ENCODE data around the gene CTU2.

CTU2 gene

DNA sequence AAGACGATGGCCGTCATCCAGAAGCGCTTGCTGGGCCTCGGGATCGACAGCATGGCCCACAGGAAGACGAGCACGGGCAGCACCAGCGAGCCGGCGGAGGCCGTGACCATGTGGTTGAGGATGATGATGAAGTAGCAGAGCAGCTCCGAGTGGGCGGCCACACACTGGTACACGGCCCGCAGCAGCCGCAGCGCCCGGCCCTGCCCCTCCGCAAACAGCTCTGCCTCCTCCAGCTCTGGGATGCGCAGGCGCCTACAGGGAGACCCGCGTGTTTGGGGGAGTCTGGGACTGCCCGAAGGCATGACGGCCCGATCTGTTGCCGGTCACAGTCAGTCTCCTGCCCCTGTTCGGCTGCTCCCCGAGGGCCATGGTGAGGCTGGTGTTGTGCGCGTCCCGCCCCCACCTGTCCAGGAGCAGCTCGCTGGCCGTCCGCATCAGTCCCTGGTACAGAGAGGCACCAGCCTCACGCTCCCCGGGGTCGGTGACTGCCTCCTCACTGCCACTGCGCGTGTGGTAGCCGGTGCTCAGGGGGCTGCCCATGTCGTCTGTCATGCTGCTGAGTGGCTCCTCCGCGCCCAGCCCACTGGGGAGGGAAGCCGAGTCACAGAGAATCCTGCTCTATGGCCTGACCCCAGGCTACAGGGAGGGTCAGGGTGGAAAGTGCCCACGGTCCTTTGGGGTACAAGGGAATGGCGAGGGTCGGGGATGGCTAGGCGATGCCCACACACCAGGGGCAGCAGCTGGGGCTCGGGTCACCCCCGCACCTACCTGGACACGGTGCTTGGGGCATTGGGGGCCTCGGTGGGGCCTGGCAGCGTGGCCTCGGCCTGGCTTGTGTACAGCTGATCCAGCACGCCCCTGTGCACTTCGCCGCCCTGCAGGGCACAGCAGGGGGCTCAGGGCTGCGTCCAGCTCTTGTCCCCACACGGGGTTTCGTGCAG is 15.8 kb downstream of the CTU2 start:
- no peak for DNase-seq
- Mint-ChIP-seq H3K4me1 (no peaks in the 10 kb centered on the region), H3K27ac (no peak overlapping the region), H3K4me3 (no peak overlapping the region), H3K9me3 (no peaks in the 10 kb centered on the region), H3K36me3 (ENCODE audit: low read depth) (peaks cover 12% of the 10 kb centered on the region), H3K27me3 (no peaks in the 10 kb centered on the region)
- no peak for ATAC-seq

DNA sequence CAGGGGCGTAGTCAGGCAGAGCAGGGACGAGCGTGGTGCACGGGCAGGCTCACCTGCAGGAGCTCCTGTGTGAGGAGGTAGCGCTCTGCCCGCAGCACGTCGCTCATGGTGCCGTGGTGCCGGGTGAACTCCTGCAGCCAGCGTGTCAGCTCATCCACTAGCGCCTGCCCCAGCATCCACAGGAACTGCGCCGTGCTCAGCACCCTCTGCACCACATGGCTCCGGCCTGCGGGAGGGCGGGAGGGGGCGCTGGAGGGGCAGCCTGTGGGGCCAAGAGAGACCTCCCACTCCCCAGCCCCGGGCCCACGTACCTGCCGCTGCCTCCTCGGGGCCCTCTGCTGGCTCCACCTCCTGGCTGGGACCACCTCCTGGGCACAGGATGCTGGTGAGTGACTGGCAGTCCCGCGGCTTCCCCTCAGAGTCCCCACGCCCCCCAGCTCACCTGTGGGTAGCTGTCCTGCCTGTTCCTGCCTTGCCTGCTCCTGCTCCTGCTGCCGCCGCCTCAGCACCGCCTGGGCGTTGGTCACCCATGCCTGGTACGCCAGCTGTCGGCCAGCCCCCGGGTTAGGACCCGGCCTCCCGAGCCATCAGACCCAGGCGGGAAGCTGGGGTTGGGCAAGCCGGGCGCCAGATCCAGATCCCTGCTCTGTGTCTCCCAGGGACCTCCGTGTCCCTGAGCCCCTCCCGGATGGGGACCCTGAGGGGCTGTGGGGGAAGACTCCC is 16.6 kb downstream of the CTU2 start:
- H3K36me3 Mint-ChIP-seq (ENCODE audit: low read depth) = peaks cover 8% of the 10 kb centered on the region
- ATAC-seq (no peak), DNase-seq (no peak)
- H3K27me3 Mint-ChIP-seq = no peaks in the 10 kb centered on the region
- no peaks in the 10 kb centered on the region for H3K4me1 Mint-ChIP-seq
- no peaks in the 10 kb centered on the region for H3K9me3 Mint-ChIP-seq
- no peak overlapping the region for H3K27ac Mint-ChIP-seq
- H3K4me3 Mint-ChIP-seq = no peak overlapping the region

DNA sequence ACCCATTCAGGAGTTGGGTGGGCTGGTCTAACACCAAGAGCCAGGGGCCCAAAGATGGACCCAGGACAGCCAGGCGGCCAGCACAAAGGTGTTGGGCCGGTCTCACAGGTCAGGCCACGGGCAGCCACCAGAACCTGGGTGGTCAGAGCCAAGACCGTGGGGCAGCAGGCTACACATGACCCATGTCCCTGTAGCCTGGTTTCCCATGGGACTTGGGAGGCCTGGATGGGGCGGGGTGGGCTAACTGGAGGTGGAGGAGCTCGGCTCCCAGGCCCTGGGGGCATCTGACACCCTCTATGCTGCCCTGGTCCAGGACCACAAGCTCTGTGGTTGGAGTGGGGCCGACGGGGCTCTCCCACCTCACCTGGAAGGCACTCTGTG is 17.2 kb downstream of the CTU2 start:
- Mint-ChIP-seq H3K36me3 (ENCODE audit: low read depth) (peaks cover 3% of the 10 kb centered on the region), H3K4me3 (no peak overlapping the region), H3K27ac (no peak overlapping the region), H3K27me3 (no peaks in the 10 kb centered on the region), H3K9me3 (no peaks in the 10 kb centered on the region), H3K4me1 (no peaks in the 10 kb centered on the region)
- no peak for DNase-seq
- no peak for ATAC-seq

DNA sequence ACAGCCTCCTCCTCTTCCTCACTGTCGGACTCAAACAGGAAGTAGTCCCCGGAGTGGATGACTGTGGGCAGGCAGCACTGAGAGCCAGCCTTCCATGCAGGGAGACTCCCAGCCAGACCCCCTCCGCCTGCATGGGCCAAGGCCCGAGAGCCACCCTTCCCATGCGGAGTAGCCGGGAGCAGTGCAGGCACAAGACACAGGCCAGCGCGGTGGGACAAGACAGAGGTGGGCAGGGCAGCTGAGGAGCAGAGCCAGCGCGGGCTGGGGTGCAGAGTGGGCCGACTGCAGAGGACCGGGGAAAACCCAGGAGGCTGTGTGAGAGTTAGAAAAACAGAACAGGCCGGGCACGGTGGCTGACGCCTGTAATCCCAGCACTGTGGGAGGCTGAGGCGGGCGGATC is 17.6 kb downstream of the CTU2 start:
- ATAC-seq = no peak
- H3K27me3 Mint-ChIP-seq = no peaks in the 10 kb centered on the region
- DNase-seq = no peak
- peaks cover 3% of the 10 kb centered on the region for H3K36me3 Mint-ChIP-seq (ENCODE audit: low read depth)
- H3K4me3 Mint-ChIP-seq = no peak overlapping the region
- no peaks in the 10 kb centered on the region for H3K4me1 Mint-ChIP-seq
- H3K27ac Mint-ChIP-seq = no peak overlapping the region
- no peaks in the 10 kb centered on the region for H3K9me3 Mint-ChIP-seq

DNA sequence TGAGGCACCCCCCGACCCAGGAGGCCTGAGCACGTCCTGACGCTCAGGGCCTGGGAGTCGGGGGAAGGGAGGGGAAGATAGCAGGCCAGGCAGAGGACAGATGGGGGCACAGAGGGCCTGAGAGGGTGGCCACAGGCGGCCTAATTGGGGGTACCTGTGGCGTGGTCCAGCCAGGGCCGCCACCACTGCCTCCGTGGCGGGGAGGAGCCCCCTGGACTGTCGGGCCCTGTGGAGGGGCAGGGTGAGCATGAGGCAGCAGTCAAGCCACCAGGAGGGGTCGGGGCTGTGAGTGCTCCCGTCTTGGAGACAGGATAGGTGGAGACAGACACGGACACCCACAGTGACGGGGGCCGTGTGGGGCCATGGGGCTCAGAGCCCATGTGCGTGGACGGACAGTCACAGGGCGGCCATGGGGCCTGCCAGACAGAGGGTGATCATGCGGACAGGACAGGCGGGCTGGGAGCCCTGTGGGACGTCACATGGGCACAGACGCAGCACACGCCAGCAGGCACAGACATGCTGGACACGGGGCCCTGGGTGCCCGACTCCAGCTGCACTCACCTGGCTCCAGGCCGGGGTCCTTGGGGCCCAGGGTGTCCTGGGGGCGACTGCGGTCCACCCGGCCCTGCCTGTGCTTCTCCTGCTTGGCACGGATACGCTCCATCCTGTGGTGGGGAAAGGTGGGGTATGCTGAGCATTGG is 18.7 kb downstream of the CTU2 start:
- no peaks in the 10 kb centered on the region for H3K9me3 Mint-ChIP-seq
- no peak for DNase-seq
- no peaks in the 10 kb centered on the region for H3K27me3 Mint-ChIP-seq
- no peaks in the 10 kb centered on the region for H3K4me1 Mint-ChIP-seq
- no peak for ATAC-seq
- peaks cover 3% of the 10 kb centered on the region for H3K36me3 Mint-ChIP-seq (ENCODE audit: low read depth)
- H3K27ac Mint-ChIP-seq = no peak overlapping the region
- H3K4me3 Mint-ChIP-seq = no peak overlapping the region

DNA sequence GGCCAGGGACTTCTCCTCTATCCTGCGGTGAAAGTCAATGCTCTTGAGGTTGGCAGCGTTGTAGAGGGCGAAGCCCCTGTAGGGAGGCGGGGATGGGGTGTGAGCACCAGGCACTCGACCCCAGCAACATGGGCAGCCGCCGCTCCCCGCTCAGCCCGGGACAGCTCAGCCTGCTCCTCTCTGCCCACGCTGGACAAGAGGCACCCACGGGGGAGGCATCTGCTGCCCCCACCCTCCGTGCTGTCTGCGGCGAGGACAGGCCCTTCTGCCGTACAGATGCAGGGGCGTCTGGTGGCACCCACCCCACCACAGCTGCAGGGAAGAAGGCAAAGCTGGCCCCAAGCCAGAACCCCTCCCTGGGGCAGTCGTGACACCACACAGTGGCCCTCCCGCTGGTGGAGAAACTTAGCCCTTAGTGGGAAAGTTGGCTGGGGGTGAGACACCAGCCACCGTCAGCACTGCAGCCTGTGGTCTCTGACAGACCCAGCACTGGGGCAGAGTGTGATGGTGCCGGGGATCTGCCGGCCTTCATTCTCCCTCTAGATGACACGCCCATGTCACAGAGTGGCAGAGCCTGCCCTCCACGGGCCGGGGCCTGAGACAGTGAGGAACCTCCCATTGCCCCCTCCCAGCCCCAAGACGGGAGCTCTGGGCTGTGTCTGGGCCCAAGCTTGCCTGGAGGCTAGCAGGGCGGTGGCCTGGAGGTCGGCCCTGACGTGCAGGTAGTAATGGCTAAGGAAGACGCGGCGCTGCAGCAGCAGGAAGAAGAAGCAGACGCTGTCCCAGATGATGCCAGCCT is 19.5 kb downstream of the CTU2 start:
- DNase-seq (no peak), ATAC-seq (no peak)
- H3K36me3 Mint-ChIP-seq (ENCODE audit: low read depth) = peaks cover 3% of the 10 kb centered on the region
- no peak overlapping the region for H3K4me3 Mint-ChIP-seq
- H3K27me3 Mint-ChIP-seq = no peaks in the 10 kb centered on the region
- no peak overlapping the region for H3K27ac Mint-ChIP-seq
- no peaks in the 10 kb centered on the region for H3K4me1 Mint-ChIP-seq
- no peaks in the 10 kb centered on the region for H3K9me3 Mint-ChIP-seq

DNA sequence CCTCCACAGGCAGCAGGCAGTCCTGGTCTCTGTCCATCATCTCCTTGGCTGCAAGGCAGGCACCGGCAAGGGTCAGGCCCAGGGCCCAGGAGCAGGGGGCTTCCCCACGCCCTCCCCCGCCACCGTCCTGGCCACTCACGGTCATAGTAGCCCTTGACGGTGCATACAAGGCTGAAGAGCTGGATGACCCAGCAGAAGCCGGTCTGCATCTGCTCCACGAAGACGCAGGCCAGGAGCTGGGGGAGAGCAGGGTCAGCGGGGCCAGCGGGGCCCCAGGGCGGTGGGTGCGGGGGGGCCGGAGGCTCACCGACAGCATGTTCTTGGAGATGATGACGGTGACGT is 20.1 kb downstream of the CTU2 start:
- DNase-seq (no peak), ATAC-seq (no peak)
- Mint-ChIP-seq H3K4me3 (no peak overlapping the region), H3K36me3 (ENCODE audit: low read depth) (peaks cover 3% of the 10 kb centered on the region), H3K4me1 (no peaks in the 10 kb centered on the region), H3K9me3 (no peaks in the 10 kb centered on the region), H3K27me3 (no peaks in the 10 kb centered on the region), H3K27ac (no peak overlapping the region)

DNA sequence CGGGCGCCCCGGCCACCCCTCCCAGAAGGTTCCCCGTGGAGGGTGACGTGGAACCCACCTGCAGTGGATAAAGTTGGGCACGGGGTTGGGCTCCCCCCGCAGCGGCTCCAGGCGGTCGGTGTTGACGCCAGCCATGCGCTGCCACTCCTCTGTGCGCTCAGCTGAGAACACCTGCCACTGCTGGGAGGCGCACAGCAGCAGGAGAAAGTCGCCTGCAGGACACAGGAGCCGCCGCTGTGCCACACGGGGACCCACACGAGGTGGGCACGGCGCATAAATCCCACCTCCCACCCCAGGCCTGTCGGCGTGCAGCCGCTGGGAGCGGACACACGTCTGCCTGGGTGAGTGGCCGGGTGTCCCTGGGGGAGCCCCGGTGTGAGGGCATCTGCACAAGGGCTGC is 20.7 kb downstream of the CTU2 start:
- H3K27ac Mint-ChIP-seq = no peak overlapping the region
- no peaks in the 10 kb centered on the region for H3K4me1 Mint-ChIP-seq
- H3K9me3 Mint-ChIP-seq = no peaks in the 10 kb centered on the region
- no peak overlapping the region for H3K4me3 Mint-ChIP-seq
- H3K36me3 Mint-ChIP-seq (ENCODE audit: low read depth) = peaks cover 3% of the 10 kb centered on the region
- DNase-seq = no peak
- ATAC-seq = no peak
- H3K27me3 Mint-ChIP-seq = no peaks in the 10 kb centered on the region

DNA sequence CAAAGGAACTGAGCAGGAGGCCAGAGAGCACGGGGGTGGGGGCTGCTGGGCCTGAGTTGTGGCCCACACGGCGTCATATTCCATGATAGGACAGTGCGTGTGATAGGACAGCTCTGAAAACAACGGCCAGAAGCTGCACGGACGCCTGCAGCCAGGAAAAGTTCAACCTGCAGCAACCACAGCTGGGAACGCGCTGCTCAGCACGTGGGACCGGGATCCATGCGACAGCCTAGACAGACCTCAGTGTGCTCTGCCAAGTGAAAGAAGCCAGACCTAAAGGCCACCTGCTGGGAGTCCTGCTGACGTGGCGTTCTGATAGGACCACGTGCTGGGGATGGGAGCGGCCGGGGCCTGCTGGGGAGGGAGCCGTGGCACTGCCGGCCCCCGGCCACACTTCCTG is 21.6 kb downstream of the CTU2 start:
- Mint-ChIP-seq H3K27me3 (no peaks in the 10 kb centered on the region), H3K36me3 (ENCODE audit: low read depth) (peaks cover 5% of the 10 kb centered on the region), H3K9me3 (no peaks in the 10 kb centered on the region), H3K4me1 (no peaks in the 10 kb centered on the region), H3K27ac (no peak overlapping the region), H3K4me3 (no peak overlapping the region)
- ATAC-seq (no peak), DNase-seq (no peak)

DNA sequence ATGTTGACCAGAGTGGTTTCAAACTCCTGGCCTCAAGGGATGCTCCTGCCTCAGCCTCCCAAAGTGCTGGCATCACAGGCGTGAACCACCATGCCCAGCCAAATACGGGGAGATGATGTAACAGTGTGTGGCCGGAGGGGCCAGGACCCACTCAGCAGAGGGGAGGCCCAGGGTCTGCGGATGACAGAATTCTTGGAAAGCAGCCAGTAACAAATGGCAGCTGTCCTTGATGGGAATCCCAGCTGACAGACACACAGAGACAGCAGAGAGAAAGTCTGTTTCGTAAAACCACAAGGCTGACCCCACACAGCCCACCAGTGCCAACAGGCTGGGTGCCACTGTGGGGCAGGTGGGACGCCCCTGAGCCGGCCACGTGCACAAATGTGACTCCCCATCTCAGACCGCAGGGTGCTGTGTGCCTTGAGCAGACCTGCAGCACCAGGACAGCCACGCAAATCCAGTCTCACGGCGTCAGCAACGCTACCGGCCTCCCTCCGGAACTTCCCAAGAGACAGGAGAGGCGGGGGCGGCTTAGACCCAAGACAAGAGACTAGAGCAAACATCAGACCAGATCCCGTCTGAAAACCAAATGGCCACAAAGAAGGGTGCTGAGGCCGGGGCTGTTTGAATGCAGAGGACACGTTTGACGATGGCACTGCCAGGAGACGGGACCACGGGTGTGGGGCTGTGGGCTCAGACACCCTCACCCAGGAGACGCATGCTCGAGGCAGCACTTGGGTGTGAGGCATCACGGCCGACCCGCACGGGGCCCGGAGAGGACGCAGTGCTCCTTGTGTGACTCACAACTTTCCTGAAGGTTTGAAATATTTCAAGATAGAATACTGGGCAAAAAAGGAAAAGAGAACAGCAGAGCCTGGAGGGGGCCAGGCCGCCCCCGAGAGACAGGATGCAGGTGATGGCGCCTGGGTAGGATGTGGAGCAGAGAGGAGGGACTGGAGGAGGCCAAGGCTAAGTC is 24.6 kb downstream of the CTU2 start:
- no peak overlapping the region for H3K27ac Mint-ChIP-seq
- H3K9me3 Mint-ChIP-seq = no peaks in the 10 kb centered on the region
- H3K36me3 Mint-ChIP-seq (ENCODE audit: low read depth) = peaks cover 4% of the 10 kb centered on the region
- DNase-seq (no peak), ATAC-seq (no peak)
- no peaks in the 10 kb centered on the region for H3K4me1 Mint-ChIP-seq
- H3K4me3 Mint-ChIP-seq = no peak overlapping the region
- H3K27me3 Mint-ChIP-seq = no peaks in the 10 kb centered on the region

DNA sequence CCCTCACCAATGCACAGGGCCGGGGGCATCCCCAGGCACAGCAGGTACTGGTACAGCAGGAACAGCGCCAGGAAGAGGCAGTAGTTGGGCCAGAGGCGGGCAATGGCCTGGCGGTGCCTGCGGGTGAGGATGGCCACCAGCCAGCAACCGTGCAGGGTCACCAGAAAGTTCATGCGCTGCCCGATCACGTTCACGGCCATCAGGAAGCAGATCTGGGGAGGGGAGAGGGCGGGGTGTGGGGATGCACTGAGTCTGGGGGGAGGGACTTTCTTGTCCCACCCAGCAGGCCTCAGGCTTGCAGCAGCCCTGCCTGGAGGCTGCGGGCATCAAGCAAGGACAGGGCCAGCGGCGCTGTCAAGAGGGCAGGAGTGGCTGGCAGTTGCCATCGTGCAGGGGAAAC is 25.4 kb downstream of the CTU2 start:
- no peak for ATAC-seq
- no peak for DNase-seq
- Mint-ChIP-seq H3K9me3 (no peaks in the 10 kb centered on the region), H3K4me3 (no peak overlapping the region), H3K36me3 (ENCODE audit: low read depth) (peaks cover 4% of the 10 kb centered on the region), H3K27me3 (no peaks in the 10 kb centered on the region), H3K4me1 (no peaks in the 10 kb centered on the region), H3K27ac (no peak overlapping the region)

DNA sequence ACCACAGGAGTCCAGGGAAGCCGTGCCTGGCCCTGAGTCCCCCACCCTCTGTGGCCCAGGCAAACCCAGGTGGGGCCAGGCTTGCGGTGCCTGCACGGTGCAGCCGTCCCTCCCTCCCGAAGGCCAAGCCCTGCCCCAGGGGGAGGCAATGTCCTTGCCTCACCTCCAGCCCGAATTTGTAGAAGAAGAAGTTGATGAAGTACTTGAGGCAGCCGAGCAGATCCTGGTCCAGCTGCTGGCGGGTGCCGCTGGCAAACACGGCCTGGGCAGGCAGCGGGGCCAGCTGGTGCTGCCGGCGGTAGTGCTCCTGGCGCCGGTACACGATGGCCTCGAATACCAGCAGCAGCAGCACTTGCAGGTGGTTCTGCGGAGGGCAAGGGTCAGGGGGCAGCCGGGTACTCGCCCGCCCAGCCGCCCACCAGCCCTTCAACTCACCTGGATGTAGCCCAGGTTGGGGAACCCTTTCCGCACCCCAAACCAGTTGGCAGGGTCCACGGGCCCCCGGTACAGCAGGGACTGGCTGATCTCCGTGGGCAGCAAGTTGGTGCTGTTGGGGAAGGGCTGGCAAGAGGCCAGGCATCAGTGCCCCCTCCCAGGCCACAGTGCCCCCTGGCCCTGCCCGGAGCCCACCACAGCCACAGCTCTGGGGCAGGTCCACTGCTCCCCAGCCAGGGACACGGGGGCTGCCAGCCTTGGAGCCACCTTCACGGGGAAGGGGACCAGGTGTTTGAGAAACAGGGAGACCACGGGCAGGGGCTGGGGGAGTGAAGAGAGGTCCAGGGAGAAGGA is 26.1 kb downstream of the CTU2 start:
- Mint-ChIP-seq H3K4me1 (no peaks in the 10 kb centered on the region), H3K27ac (no peak overlapping the region), H3K36me3 (ENCODE audit: low read depth) (peaks cover 4% of the 10 kb centered on the region), H3K4me3 (no peak overlapping the region), H3K27me3 (no peaks in the 10 kb centered on the region), H3K9me3 (no peaks in the 10 kb centered on the region)
- no peak for DNase-seq
- no peak for ATAC-seq

DNA sequence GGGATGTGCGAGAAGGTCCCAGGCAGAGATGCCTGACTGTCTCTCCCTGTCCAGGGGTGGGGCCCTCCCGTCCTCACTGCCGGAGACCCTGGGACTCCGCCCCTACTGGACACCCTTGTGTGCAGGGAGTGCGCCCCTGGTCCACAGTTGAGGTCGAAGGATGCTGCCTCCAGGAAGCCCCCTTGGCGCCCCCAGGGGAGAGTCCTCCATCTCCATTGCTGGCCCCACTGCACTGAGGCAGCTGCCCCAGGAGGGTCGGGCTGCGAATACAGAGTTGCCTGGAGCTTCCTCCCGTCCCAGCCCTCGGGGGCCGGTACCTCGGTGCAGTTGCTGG is 26.6 kb downstream of the CTU2 start:
- Mint-ChIP-seq H3K36me3 (ENCODE audit: low read depth) (peaks cover 4% of the 10 kb centered on the region), H3K4me1 (no peaks in the 10 kb centered on the region), H3K9me3 (no peaks in the 10 kb centered on the region), H3K27me3 (no peaks in the 10 kb centered on the region), H3K4me3 (no peak overlapping the region), H3K27ac (no peak overlapping the region)
- ATAC-seq = no peak
- no peak for DNase-seq
